Activated naive CD8-positive, alpha-beta T cell treated with anti-CD3 and anti-CD28 coated beads for 36 hours (primary cell): ENCODE measurements around the gene YIPF4. TPM values are rescaled to one million over a fixed set of nuclear protein-coding genes. Genes with fewer than 3 reads are reported as not detected.
"Not testable (repeated sequence)": the region's sequence is repeated elsewhere in the genome, so short reads cannot be mapped to it uniquely, and the experiment has no call there.

ENCODE experiments used
- DNase-seq: peaks from one replicate; pipeline ENCODE4 v3.0.0; 2021
- H3K27ac Mint-ChIP-seq: one replicate; pipeline ENCODE4 v1.8.0; 2022; ENCODE audit warnings: mild to moderate bottlenecking, moderate library complexity, mixed read lengths
- H3K27me3 Mint-ChIP-seq: one replicate; pipeline ENCODE4 v1.8.0; 2022; ENCODE audit warnings: mild to moderate bottlenecking, mixed read lengths
- H3K36me3 Mint-ChIP-seq: one replicate; pipeline ENCODE4 v1.8.0; 2021; ENCODE audit warnings: mild to moderate bottlenecking, mixed read lengths
- H3K4me1 Mint-ChIP-seq: one replicate; pipeline ENCODE4 v1.8.0; 2021; ENCODE audit warnings: mixed read lengths
- H3K4me3 Mint-ChIP-seq: one replicate; pipeline ENCODE4 v1.8.0; 2022; ENCODE audit warnings: mild to moderate bottlenecking, moderate library complexity, mixed read lengths
- H3K9me3 Mint-ChIP-seq: one replicate; pipeline ENCODE4 v1.8.0; 2022; ENCODE audit warnings: mixed read lengths
- total RNA-seq, 2 experiments: library from RNA; stranded (reverse); gene quantifications; one replicate each; pipeline ENCODE4 v1.2.3, GENCODE V29; 2021

Gene YIPF4
- total RNA-seq, 2 experiments from 2014 or later: 30.9 to 32.6 TPM

DNA sequence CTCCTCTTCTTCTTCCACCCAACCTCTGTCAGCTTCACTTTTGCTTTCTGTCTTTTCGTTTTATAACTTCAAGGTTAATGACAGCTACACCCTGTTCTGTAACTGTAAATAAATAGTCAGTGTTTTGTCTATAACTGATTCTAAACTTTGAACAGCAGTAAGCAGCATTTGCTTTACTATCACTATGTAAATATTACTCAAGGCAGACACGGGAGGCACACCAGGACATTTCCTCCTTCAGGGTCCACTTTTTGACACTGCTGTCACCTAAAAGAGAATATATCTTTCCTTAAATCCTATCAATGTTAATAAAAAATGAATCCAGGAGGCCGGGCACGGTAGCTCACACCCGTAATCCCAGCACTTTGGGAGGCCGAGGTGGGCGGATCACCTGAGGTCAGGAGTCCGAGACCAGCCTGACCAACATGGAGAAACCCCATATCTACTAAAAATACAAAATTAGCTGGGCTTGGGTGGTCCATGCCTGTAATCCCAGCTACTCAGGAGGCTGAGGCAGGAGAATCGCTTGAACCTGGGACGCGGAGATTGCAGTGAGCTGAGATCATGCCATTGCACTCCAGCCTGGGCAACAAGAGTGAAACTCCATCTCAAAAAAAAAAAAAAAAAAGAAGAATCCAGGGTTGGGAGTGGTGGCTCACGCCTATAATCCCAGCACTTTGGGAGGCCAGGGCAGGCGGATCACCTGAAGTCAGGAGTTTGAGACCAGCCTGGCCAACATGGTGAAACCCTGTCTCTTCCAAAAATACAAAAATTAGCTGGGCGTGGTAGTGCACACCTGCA, 51.7 kb downstream of the YIPF4 start:
- not testable (repeated sequence) for H3K36me3 Mint-ChIP-seq, H3K4me1 Mint-ChIP-seq, DNase-seq, H3K4me3 Mint-ChIP-seq, H3K9me3 Mint-ChIP-seq, H3K27me3 Mint-ChIP-seq, H3K27ac Mint-ChIP-seq

GRCh38 chr2:32330136-32330535, 52.4 kb downstream of the YIPF4 start:
- Mint-ChIP-seq H3K36me3 (peaks cover 2% of the 10 kb centered on the region), H3K4me1 (no peaks in the 10 kb centered on the region), H3K27me3 (no peaks in the 10 kb centered on the region), H3K4me3 (no peak overlapping the region), H3K27ac (no peak overlapping the region), H3K9me3 (no peaks in the 10 kb centered on the region)
- no peak for DNase-seq

DNA sequence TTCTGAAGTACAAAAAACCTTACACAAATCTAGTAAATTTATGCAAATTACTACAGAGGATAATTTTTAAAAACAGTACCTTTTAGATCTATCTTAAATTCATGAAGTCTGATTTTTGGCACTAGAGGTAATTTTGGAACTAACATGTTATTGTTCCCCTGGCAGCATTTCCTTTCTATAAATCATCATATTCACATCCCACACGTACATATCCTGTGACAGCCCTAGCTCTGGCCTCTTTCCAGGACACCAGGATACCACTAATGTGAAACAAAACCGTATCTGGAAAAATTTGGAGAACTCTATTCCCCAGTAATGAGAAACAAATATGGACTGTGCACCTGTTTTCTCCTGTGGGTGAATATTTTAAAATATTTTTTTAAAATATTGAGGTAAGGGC, 65.1 kb downstream of the YIPF4 start:
- no peaks in the 10 kb centered on the region for H3K9me3 Mint-ChIP-seq
- no peaks in the 10 kb centered on the region for H3K4me1 Mint-ChIP-seq
- no peaks in the 10 kb centered on the region for H3K36me3 Mint-ChIP-seq
- DNase-seq: no peak
- no peak overlapping the region for H3K4me3 Mint-ChIP-seq
- H3K27ac Mint-ChIP-seq: no peak overlapping the region
- no peaks in the 10 kb centered on the region for H3K27me3 Mint-ChIP-seq

DNA sequence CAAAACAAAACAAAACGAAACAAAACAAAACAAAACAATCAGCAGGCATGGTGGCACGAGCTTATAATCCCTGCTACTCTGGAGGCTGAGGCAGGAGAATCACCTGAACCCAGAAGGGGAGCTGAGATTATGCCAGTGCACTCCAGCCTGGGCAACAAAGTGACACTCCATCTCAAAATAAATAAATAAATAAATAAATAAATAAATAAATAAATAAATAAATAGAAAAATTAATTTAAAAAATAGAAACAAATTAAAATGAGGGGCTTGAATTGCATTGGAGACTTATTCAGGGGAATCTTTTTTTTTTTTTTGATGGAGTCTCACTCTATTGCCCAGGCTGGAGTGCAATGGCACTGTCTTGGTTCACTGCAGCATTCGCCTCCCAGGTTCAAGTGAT, 73.1 kb downstream of the YIPF4 start:
- not testable (repeated sequence) for DNase-seq, H3K9me3 Mint-ChIP-seq, H3K27ac Mint-ChIP-seq, H3K27me3 Mint-ChIP-seq, H3K4me3 Mint-ChIP-seq, H3K36me3 Mint-ChIP-seq, H3K4me1 Mint-ChIP-seq

GRCh38 chr2:32355976-32356680, 78.4 kb downstream of the YIPF4 start:
- Mint-ChIP-seq H3K27ac (peak overlapping the region; percentile 86), H3K4me1 (peaks cover 29% of the 10 kb centered on the region), H3K27me3 (no peaks in the 10 kb centered on the region), H3K4me3 (peak overlapping the region; percentile 86), H3K36me3 (peaks cover 22% of the 10 kb centered on the region), H3K9me3 (no peaks in the 10 kb centered on the region)
- no peak for DNase-seq

- DNase-seq: peak; percentile 98
- H3K4me1 Mint-ChIP-seq: peaks cover 35% of the 10 kb centered on the region
- peak within 1 kb of the TSS; percentile 86 for H3K4me3 Mint-ChIP-seq
- H3K27me3 Mint-ChIP-seq: no peaks in the 10 kb centered on the region
- H3K36me3 Mint-ChIP-seq: peaks cover 28% of the 10 kb centered on the region
- peak within 1 kb of the TSS; percentile 93 for H3K27ac Mint-ChIP-seq
- H3K9me3 Mint-ChIP-seq: peaks cover 3% of the 10 kb centered on the region
Measured at GRCh38 chr2:32356681-32357317, 79.1 kb downstream of the YIPF4 start, which contains the start of gene BIRC6. BIRC6 (plus strand) TSS chr2:32357023; CDS start chr2:32357162, 139 bp downstream.

- peak overlapping the region; percentile 86 for H3K4me3 Mint-ChIP-seq
- H3K36me3 Mint-ChIP-seq: peaks cover 35% of the 10 kb centered on the region
- no peaks in the 10 kb centered on the region for H3K27me3 Mint-ChIP-seq
- H3K9me3 Mint-ChIP-seq: peaks cover 3% of the 10 kb centered on the region
- peak overlapping the region; percentile 93 for H3K27ac Mint-ChIP-seq
- H3K4me1 Mint-ChIP-seq: peaks cover 35% of the 10 kb centered on the region
- DNase-seq: peak; percentile 47
Measured at GRCh38 chr2:32357318-32358110, 79.8 kb downstream of the YIPF4 start.

- Mint-ChIP-seq H3K9me3 (peaks cover 3% of the 10 kb centered on the region), H3K4me1 (peaks cover 35% of the 10 kb centered on the region), H3K4me3 (peak overlapping the region; percentile 86), H3K27me3 (no peaks in the 10 kb centered on the region), H3K27ac (peak overlapping the region; percentile 84), H3K36me3 (peaks cover 38% of the 10 kb centered on the region)
- DNase-seq: peak; percentile 4
Measured at GRCh38 chr2:32358111-32358482, 80.4 kb downstream of the YIPF4 start.

- peaks cover 53% of the 10 kb centered on the region for H3K4me1 Mint-ChIP-seq
- no peak overlapping the region for H3K4me3 Mint-ChIP-seq
- peaks cover 54% of the 10 kb centered on the region for H3K36me3 Mint-ChIP-seq
- no peak overlapping the region for H3K27ac Mint-ChIP-seq
- DNase-seq: no peak
- H3K9me3 Mint-ChIP-seq: peaks cover 3% of the 10 kb centered on the region
- no peaks in the 10 kb centered on the region for H3K27me3 Mint-ChIP-seq
Measured at GRCh38 chr2:32360416-32360815, 82.7 kb downstream of the YIPF4 start.

DNA sequence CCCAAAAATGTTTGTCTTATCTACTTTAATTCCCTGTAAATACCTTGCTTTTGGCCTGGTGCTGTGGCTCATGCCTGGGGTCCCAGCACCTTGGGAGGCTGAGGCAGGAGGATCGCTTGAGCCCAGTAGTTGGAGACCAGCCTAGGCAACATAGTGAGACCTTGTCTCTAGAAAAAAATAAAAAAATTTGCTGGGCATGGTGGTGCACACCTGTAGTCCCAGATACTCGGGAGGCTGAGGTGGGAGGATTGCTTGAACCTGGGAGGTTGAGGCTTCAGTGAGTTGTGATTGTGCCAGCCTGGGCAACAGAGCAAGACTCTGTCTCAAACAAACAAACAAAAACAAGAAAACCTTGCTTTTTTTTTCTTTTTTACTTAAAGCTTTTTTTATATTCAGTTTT, 85.3 kb downstream of the YIPF4 start:
- H3K27ac Mint-ChIP-seq: not testable (repeated sequence)

DNA sequence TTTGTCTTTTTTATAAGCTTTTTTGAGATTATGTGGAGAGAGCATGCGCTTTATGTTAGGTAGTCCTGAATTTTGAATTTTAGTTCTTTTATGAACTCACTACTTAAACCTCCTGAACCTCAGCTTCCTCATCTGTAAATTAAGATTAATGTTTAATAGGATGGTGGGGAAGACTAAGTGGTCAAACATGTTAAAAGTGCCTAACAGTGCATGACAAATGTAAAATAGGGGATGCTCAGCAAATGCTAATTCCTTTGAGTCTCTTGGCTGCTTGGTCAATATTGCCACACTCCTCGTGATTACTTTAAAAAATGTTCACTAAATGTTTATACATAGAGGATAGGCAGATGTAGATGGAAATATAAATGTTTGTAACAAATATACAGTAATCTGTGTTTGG, 85.9 kb downstream of the YIPF4 start:
- DNase-seq: no peak
- no peak overlapping the region for H3K27ac Mint-ChIP-seq

More for the DNA sequence above, 85.3 kb downstream of the YIPF4 start:
- Mint-ChIP-seq H3K36me3 (peaks cover 65% of the 10 kb centered on the region), H3K4me1 (peaks cover 63% of the 10 kb centered on the region)
- H3K4me3 Mint-ChIP-seq, H3K27me3 Mint-ChIP-seq, H3K9me3 Mint-ChIP-seq, DNase-seq: not testable (repeated sequence)

DNA sequence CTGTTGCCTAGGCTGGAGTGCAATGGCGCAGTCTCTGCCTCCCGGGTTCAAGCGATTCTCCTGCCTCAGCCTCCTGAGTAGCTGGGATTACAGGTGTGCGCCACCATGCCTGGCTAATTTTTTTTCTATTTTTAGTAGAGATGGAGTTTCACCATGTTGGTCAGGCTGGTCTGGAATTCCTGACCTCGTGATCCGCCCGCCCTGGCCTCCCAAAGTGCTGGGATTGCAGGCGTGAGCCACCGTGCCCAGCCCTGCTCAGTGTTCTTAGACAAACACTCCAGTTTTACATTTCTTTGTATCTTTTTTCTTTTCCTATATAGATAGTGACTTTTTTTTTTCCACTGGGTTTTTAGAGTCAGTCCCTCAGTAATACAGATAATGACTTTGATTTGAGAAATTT, 86.6 kb downstream of the YIPF4 start:
- not testable (repeated sequence) for DNase-seq, H3K4me3 Mint-ChIP-seq, H3K27me3 Mint-ChIP-seq, H3K9me3 Mint-ChIP-seq
- Mint-ChIP-seq H3K36me3 (peaks cover 54% of the 10 kb centered on the region), H3K27ac (peak overlapping the region; percentile 28), H3K4me1 (peaks cover 61% of the 10 kb centered on the region)

More for the DNA sequence above, 85.9 kb downstream of the YIPF4 start:
- Mint-ChIP-seq H3K4me3 (no peak overlapping the region), H3K36me3 (peaks cover 59% of the 10 kb centered on the region), H3K27me3 (no peaks in the 10 kb centered on the region), H3K9me3 (peaks cover 3% of the 10 kb centered on the region), H3K4me1 (peaks cover 62% of the 10 kb centered on the region)

DNA sequence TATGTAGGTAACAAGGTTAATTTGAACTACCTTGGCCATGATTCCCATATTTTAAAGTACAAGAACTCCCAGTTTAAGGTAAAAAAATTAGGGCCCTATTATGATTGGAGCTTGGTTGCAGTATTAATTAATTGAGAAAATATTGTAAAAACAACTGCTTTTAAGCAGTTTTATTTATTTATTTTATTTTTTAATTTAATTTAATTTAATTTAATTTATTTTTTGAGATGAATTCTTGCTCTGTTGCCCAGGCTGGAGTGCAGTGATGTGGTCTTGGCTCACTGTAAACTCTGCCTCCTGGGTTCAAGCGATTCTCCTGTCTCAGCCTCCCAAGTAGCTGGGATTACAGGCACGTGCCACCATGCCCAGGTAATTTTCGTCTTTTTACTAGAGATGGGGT, 88.0 kb downstream of the YIPF4 start:
- not testable (repeated sequence) for DNase-seq, H3K27me3 Mint-ChIP-seq, H3K27ac Mint-ChIP-seq, H3K9me3 Mint-ChIP-seq, H3K4me3 Mint-ChIP-seq
- H3K36me3 Mint-ChIP-seq: peaks cover 46% of the 10 kb centered on the region
- peaks cover 53% of the 10 kb centered on the region for H3K4me1 Mint-ChIP-seq
